ENCODE measurements around the gene COX5A.
"Not testable (repeated sequence)": the region's sequence is repeated elsewhere in the genome, so short reads cannot be mapped to it uniquely, and the experiment has no call there.

The COX5A gene

GRCh38 chr15:74896316-74896715 is 41.6 kb downstream of the COX5A start:
- DNase-seq, result no peak

GRCh38 chr15:74895830-74896229 is 42.0 kb downstream of the COX5A start:
- no peak for DNase-seq

DNA sequence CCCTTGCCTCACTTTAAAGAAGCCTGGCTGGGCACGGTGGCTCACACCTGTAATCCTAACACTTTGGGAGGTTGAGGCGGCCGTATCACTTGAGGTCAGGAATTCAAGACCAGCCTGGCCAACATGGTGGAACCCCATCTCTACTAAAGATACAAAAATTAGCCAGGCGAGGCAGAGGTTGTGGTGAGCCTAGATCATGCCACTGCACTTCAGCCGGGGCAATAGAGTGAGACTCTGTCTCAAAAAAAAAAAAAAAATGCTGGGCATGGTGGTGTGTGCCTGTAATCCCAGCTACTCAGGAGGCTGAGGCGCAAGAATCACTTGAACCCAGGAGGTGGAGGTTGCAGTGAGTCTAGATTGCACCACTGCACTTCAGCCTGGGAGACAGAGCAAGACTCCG is 43.5 kb downstream of the COX5A start:
- DNase-seq, result not testable (repeated sequence)

GRCh38 chr15:74893627-74894026 is 44.2 kb downstream of the COX5A start:
- DNase-seq, result no peak

DNA sequence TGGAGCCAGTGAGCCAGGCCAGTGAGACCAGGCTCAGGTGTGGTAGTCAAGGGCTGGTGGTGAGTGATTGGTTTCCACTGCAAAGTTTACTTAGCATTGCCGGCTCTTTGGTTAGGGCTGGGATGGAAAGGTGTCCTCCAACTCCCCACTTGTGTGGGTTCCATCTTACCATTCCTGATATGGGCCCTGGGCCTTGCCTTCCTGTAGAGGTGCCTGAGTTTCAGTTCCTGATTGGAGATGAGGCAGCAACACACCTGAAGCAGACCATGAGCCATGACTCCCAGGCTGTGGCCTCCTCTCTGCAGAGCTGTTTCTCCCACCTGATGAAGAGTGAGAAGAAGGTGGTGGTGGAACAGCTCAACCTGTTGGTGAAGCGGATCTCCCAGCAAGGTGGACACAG is 44.9 kb downstream of the COX5A start:
- no peak for DNase-seq

DNA sequence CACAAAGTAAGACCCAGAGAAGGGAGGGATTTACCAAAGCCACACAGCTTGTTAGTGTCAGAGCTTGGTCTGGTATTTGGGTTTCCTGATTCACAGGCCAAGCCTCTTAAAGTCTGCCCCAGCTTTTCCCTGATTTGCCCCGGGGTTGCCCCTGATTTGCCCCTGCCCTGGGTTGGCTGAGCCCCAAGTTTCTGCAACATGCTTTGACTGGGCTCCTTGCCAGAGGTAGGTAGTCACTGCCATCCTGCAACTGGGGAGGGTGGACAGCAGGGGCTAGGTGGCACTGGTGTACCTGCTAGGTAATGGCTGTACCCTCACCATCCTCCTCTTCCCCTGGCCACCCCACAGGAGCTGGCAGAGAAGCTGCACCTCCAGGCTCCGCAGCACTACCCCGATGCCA is 45.6 kb downstream of the COX5A start:
- DNase-seq, result no peak

- no peak for DNase-seq
Observed at GRCh38 chr15:74891469-74891868, 46.4 kb downstream of the COX5A start.

GRCh38 chr15:74890665-74890960 is 47.3 kb downstream of the COX5A start:
- no peak for DNase-seq

DNA sequence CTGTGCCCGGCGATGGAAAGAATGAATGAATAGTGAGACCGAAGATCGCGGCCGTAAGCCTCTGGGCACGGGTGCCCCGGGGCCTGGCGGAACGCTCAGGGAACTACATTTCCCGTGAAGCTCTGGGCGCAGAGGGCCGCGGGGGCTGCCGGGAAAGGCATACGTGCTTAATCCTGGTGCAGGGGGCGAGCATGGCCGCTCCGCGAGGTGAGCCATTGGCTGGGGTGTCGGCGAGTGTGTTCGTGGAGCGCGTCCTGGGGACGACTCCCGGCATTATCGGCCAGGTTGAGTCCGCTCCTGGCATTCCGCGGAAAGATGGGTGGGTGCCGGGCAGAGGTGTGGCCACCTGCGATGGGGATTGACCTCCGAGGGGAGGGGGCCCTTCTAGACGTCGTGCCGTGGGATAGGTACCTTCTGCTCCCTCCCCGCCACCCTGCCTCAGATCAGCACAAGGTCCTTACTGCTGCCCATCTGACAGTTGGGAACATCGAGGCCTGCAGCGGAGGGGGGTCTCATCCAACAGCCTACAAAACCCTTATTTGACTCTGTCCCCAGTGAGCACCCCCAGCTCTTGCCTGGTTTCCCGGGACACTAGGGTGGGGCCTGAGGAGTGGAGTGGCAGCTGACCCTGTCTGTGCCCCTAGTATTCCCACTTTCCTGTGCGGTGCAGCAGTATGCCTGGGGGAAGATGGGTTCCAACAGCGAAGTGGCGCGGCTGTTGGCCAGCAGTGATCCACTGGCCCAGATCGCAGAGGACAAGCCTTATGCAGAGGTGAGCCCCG is 47.8 kb downstream of the COX5A start, which contains the start of gene MPI:
TSS of gene MPI (plus strand) at position 160 of the 782 bp plus-strand sequence. CDS start at position 192, 32 bp downstream.
- peak; percentile 81 for DNase-seq

DNA sequence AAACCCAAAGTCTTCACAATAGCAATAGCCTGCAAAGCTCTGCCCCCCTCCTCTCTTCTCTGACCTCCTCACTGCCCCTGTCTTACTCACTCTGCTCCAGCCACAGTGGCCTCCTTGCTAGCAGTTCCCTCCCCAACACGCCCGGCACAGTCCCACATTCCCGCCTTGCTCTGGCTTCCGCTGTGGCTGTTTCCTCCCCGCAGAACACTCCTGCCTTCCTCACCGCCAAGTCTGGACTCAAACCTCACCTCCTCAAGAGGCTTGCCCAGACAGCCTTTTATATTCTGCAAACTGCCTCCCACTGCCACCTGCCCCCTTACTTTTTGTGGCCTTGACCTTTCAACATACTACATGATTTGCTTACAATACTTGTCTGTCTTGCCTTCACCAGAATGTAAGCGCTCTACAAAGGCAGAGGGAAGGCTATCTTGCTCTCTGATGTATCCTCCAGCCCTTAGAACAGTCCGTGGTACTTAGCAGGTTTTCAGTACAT is 48.4 kb downstream of the COX5A start:
- DNase-seq, result no peak

- DNase-seq, result no peak
Observed at GRCh38 chr15:74888716-74889115, 49.2 kb downstream of the COX5A start.

DNA sequence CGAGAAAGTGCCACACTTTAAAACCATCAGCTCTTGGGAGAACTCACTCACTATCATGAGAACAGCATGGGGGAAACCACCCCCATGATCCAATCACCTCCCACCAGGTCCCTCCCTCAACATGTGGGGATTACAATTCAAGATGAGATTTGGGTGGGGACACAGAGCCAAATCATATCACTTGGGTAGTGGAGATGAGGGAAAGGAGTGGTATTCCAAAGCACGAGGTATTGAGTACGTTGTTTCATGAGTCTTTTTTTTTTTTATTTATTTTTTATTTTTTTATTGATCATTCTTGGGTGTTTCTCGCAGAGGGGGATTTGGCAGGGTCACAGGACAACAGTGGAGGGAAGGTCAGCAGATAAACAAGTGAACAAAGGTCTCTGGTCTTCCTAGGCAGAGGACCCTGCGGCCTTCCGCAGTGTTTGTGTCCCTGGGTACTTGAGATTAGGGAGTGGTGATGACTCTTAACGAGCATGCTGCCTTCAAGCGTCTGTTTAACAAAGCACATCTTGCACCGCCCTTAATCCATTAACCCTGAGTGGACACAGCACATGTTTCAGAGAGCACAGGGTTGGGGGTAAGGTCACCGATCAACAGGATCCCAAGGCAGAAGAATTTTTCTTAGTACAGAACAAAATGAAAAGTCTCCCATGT is 50.2 kb downstream of the COX5A start:
- DNase-seq, result not testable (repeated sequence)

GRCh38 chr15:74885461-74885860 is 52.4 kb downstream of the COX5A start:
- DNase-seq, result no peak

- no peak for DNase-seq
Observed at GRCh38 chr15:74884428-74885223, 53.2 kb downstream of the COX5A start.

DNA sequence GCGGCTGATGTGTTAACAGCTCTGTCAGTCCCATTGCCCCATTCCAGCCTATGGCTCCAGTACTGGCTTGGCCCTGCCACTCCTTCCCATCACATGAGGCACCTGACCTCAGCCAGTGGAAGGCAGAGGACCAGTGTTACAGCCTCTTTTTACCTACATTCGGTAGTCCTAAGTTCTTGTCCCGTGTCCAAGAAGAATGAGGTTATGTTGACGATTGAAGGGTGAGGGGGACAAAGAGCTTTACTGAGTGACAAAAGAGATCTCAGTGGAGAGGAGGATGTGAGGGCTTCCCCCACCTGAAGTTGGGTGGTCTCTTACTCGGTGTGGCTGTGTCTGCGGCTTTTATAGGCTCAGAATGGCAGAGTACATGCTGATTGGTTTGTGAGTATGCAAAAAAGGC is 55.3 kb downstream of the COX5A start:
- peak; percentile 20 for DNase-seq

DNA sequence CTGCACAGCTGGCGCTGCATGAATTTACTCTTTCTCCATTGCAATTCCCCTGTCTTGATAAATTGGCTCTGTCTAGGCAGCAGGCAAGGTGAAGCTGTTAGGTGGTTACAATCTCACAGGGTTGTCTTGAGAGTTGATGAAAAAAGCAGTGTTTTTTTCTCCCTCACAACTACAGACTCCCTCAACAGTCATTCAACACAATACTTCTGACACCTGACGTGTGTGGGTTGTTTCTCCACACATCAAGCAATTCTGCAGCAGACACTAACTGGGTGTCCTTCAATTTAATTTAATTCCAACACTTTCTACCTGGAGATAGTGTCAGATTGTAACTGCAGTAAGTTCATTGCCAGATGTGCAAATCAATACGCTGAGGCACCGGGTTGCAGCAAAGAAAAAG is 59.6 kb downstream of the COX5A start:
- DNase-seq, result no peak

- DNase-seq, result peak; percentile 67
Observed at GRCh38 chr15:74873756-74874424, 64.0 kb downstream of the COX5A start.

- DNase-seq, result peak; percentile 93
Observed at GRCh38 chr15:74873036-74873755, 64.7 kb downstream of the COX5A start, which contains the start of gene SCAMP2. SCAMP2 (minus strand) TSS chr15:74873365; CDS start chr15:74873255, 110 bp downstream.

- no peak for DNase-seq
Observed at GRCh38 chr15:74872702-74873035, 65.2 kb downstream of the COX5A start.

DNA sequence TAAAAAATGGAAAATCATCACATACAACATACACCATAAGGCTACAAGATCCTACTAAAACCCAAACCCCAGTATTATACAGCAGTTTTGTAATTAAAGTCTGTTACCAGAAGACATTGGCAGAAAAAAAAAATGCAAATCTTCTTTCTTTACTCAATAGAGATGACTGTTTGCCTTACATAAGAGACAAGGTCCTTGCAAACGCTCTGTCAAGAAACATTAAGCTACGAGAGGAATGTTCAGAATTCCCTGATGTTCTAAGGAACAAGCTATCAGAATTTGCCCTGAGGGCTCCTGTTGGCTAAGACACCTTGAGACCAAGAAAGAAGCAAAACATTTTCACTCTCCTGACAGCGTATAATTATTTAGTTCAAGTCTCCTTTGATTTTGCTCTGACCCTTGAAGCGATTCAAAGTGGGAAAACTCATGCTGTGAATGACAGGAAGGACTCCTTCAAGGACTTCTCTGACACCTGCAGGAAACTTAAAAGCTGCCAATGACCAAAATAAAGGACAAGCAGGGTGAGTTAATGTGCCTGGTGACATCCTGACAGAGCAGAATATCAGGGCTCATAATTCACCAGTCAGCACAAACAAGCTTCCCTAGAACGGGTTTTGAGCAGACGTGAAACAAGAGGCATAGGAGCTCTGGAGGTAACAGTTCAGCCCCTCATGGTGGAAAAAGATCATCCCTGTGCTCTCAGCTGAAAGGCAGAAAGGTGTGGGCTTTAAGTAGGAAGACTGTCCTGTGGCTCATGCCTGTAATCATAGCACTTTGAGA is 67.2 kb downstream of the COX5A start:
- no peak for DNase-seq

Data from DMS53 (cell line).